H1 (cell line): ENCODE results near the gene ANGPTL2. TPM values are rescaled to one million over a fixed set of nuclear protein-coding genes. Genes with fewer than 3 reads are reported as not detected.

Experiments
- CTCF ChIA-PET: fragments of 300-600 bp; sonication (Branson Sonifier 250); formaldehyde crosslinking; loops from one replicate; lab custom pipeline; 2021; ENCODE audit not compliant: partially characterized antibody; lab: Charles Lee
- POLR2A ChIA-PET: fragments of 300-600 bp; sonication (Branson Sonifier 250); formaldehyde crosslinking; loops from one replicate; lab custom pipeline; 2021; ENCODE audit warnings: inconsistent platforms; ENCODE audit not compliant: partially characterized antibody; lab: Charles Lee
- DNase-seq, 2 experiments: peaks; one replicate each; pipeline versions ENCODE4 v3.0.0 to v3.0.0-alpha.2; 2010 to 2022; ENCODE audit warnings: low spot score in 2 of 2, low read depth in 1 of 2, mixed read lengths in 1 of 2
- FAIRE-seq: peaks from 2 replicates; lab custom pipeline; 2011; peaks lifted over from hg19 to GRCh38; lab: Jason Lieb, UNC
- H2AFZ ChIP-seq: 2 replicates; pipeline ENCODE4 v1.8.1; 2012; ENCODE audit warnings: low read length, inconsistent platforms
- H2AK5ac ChIP-seq: 2 replicates; pipeline ENCODE4 v1.6.1; 2013; ENCODE audit warnings: low read depth, low read length
- H2BK120ac ChIP-seq: replicated peaks from 2 replicates; pipeline ENCODE3; 2013; ENCODE audit warnings: low read depth, low read length, inconsistent platforms
- H2BK12ac ChIP-seq: 2 replicates; pipeline ENCODE4 v1.6.1; 2013; ENCODE audit warnings: low read depth, low read length
- H2BK15ac ChIP-seq: 2 replicates; pipeline ENCODE4 v1.6.1; 2013; ENCODE audit warnings: low read length
- H2BK20ac ChIP-seq: 2 replicates; pipeline ENCODE4 v1.6.1; 2013; ENCODE audit warnings: low read length
- H2BK5ac ChIP-seq: 2 replicates; pipeline ENCODE4 v1.6.1; 2013; ENCODE audit warnings: low read depth, low read length
- H3K14ac ChIP-seq: 2 replicates; pipeline ENCODE4 v1.6.1; 2013; ENCODE audit warnings: inconsistent platforms; ENCODE audit not compliant: insufficient read length
- H3K18ac ChIP-seq: 2 replicates; pipeline ENCODE4 v1.6.1; 2013; ENCODE audit warnings: low read length; ENCODE audit errors: extremely low read depth
- H3K23ac ChIP-seq: 2 replicates; pipeline ENCODE4 v1.6.1; 2013; ENCODE audit warnings: inconsistent platforms; ENCODE audit not compliant: insufficient read length
- H3K23me2 ChIP-seq: 2 replicates; pipeline ENCODE4 v1.6.1; 2013; ENCODE audit warnings: low read depth, low read length
- H3K27ac ChIP-seq: 2 replicates; pipeline ENCODE4 v1.6.1; 2011; ENCODE audit warnings: low read depth, low read length, inconsistent platforms
- H3K27me3 ChIP-seq, 4 experiments: replicated peaks in 1 of 4; 1 replicate in 1 of 4; 2 replicates in 3 of 4; pipeline versions ENCODE4 v1.6.1 to v1.8.1; 2011 to 2013; ENCODE audit warnings: low read length in 3 of 4, mild to moderate bottlenecking in 3 of 4, inconsistent platforms in 2 of 4, mixed read lengths in 2 of 4, moderate library complexity in 1 of 4; ENCODE audit not compliant: control insufficient read depth in 3 of 4, insufficient read depth in 3 of 4; ENCODE audit errors: extremely low read depth in 1 of 4
- H3K36me3 ChIP-seq, 4 experiments: 2 replicates each; pipeline versions ENCODE4 v1.6.1 to v1.8.1; 2011 to 2013; ENCODE audit warnings: mild to moderate bottlenecking in 4 of 4, low read length in 3 of 4, moderate library complexity in 2 of 4, control low read depth in 1 of 4, inconsistent platforms in 1 of 4; ENCODE audit not compliant: insufficient read depth in 4 of 4, control insufficient read depth in 2 of 4
- H3K4ac ChIP-seq: replicated peaks from 2 replicates; pipeline ENCODE3; 2013; ENCODE audit warnings: low read length, low read depth, mixed read lengths, inconsistent platforms; ENCODE audit not compliant: insufficient read length
- H3K4me1 ChIP-seq, 4 experiments: replicated peaks in 1 of 4; 1 replicate in 1 of 4; 2 replicates in 3 of 4; pipeline versions ENCODE4 v1.6.1 to v1.8.1; 2011 to 2013; ENCODE audit warnings: low read length in 3 of 4, inconsistent platforms in 2 of 4, mixed read lengths in 1 of 4; ENCODE audit not compliant: insufficient read depth in 4 of 4, control insufficient read depth in 3 of 4
- H3K4me2 ChIP-seq, 2 experiments: 2 replicates each; pipeline versions ENCODE4 v1.6.1 to v1.8.1; 2011 to 2013; ENCODE audit warnings: low read depth in 2 of 2, low read length in 2 of 2, control low read depth in 1 of 2, inconsistent platforms in 1 of 2, mild to moderate bottlenecking in 1 of 2; ENCODE audit not compliant: insufficient read depth in 1 of 2
- H3K4me3 ChIP-seq, 4 experiments: fragments of 200-600, 300-600 bp in 1 of 4; sonication (generic), shearing (Covaris generic), sonication (Bioruptor Twin) in 1 of 4; 2 replicates each; pipeline versions ENCODE4 v1.5.1 to v1.8.1; 2011 to 2016; ENCODE audit warnings: low read length in 4 of 4, low read depth in 3 of 4, control low read depth in 2 of 4, inconsistent platforms in 2 of 4, mild to moderate bottlenecking in 2 of 4, mixed read lengths in 1 of 4, moderate library complexity in 1 of 4; ENCODE audit not compliant: insufficient read depth in 2 of 4; ENCODE audit errors: extremely low read depth in 1 of 4
- H3K56ac ChIP-seq: replicated peaks from 2 replicates; pipeline ENCODE3; 2013; ENCODE audit warnings: low read depth, mild to moderate bottlenecking, mixed read lengths, low read length, inconsistent platforms; ENCODE audit not compliant: insufficient read length
- H3K79me1 ChIP-seq: 2 replicates; pipeline ENCODE4 v1.6.1; 2013; ENCODE audit warnings: low read depth, low read length, control low read depth
- H3K79me2 ChIP-seq, 2 experiments: 2 replicates each; pipeline versions ENCODE4 v1.6.1 to v1.8.1; 2012 to 2013; ENCODE audit warnings: low read length in 2 of 2, mild to moderate bottlenecking in 2 of 2, inconsistent platforms in 1 of 2; ENCODE audit not compliant: insufficient read depth in 2 of 2, control insufficient read depth in 1 of 2
- H3K9ac ChIP-seq, 4 experiments: replicated peaks in 1 of 4; 1 replicate in 1 of 4; 2 replicates in 3 of 4; pipeline versions ENCODE4 v1.6.1 to v1.8.1; 2011 to 2013; ENCODE audit warnings: low read depth in 3 of 4, low read length in 3 of 4, control low read depth in 2 of 4, mild to moderate bottlenecking in 2 of 4, moderate library complexity in 2 of 4, inconsistent platforms in 1 of 4; ENCODE audit errors: extremely low read depth in 1 of 4
- H3K9me3 ChIP-seq, 2 experiments: 2 replicates each; pipeline versions ENCODE4 v1.6.1 to v1.8.1; 2012 to 2013; ENCODE audit warnings: mild to moderate bottlenecking in 2 of 2, moderate library complexity in 2 of 2, control low read depth in 1 of 2, inconsistent platforms in 1 of 2, low read depth in 1 of 2, low read length in 1 of 2, mixed read lengths in 1 of 2; ENCODE audit not compliant: insufficient read depth in 2 of 2
- H4K20me1 ChIP-seq, 2 experiments: replicated peaks in 1 of 2; 2 replicates each; pipeline versions ENCODE3 to v1.8.1; 2011 to 2013; ENCODE audit warnings: inconsistent platforms in 2 of 2, low read length in 2 of 2, mild to moderate bottlenecking in 1 of 2; ENCODE audit not compliant: insufficient read depth in 2 of 2, control insufficient read depth in 1 of 2
- H4K5ac ChIP-seq: 2 replicates; pipeline ENCODE4 v1.6.1; 2013; ENCODE audit warnings: low read length, low read depth, mixed read lengths, inconsistent platforms; ENCODE audit not compliant: insufficient read length
- H4K8ac ChIP-seq: 2 replicates; pipeline ENCODE4 v1.8.0; 2013; ENCODE audit warnings: mild to moderate bottlenecking, moderate library complexity, low read length, inconsistent platforms; ENCODE audit not compliant: insufficient read depth; ENCODE audit errors: extremely low read depth
- H4K91ac ChIP-seq: replicated peaks from 2 replicates; pipeline ENCODE3; 2013; ENCODE audit warnings: low read length, mixed read lengths, inconsistent platforms; ENCODE audit not compliant: insufficient read length
- KDM1A ChIP-seq: fragments of 200-600, 300-600 bp; sonication (generic); IDR thresholded peaks from 2 replicates; pipeline ENCODE4 v1.7.1; 2016; ENCODE audit warnings: mild to moderate bottlenecking, low read length, borderline replicate concordance
- POLR2AphosphoS5 ChIP-seq: IDR thresholded peaks from 2 replicates; pipeline ENCODE4 v1.6.1; 2011; ENCODE audit warnings: low read depth, low read length
- SP2 ChIP-seq: IDR thresholded peaks from 2 replicates; pipeline ENCODE4 v1.6.1; 2012; ENCODE audit warnings: mild to moderate bottlenecking, low read length, inconsistent platforms
- TAF7 ChIP-seq: optimal IDR thresholded peaks from 2 replicates; pipeline ENCODE3; 2011; ENCODE audit warnings: low read depth, mild to moderate bottlenecking, inconsistent platforms, low read length, moderate library complexity, borderline replicate concordance
- whole genome bisulfite sequencing, 2 experiments: shearing (Covaris generic) in 1 of 2; methylation state at CpG; one replicate each; pipeline versions ENCODE4 v1.1.6 to v1.1.7; 2013 to 2015; ENCODE audit warnings: low lambda C conversion rate in 2 of 2, mixed read lengths in 2 of 2, inconsistent platforms in 1 of 2, low coverage in 1 of 2, missing lambda C conversion rate in 1 of 2; ENCODE audit not compliant: insufficient replicate concordance in 2 of 2, insufficient coverage in 1 of 2, insufficient read length in 1 of 2; ENCODE audit errors: extremely low coverage in 1 of 2, missing lambda C conversion rate in 1 of 2; 5-methylcytosine and 5-hydroxymethylcytosine counted together
- polyA plus RNA-seq, 7 experiments: library from polyadenylated mRNA; depleted of rRNA in 3 of 7; stranded (reverse) in 5 of 7; unstranded in 2 of 7; fragments of >200 nt in 5 of 7; fragments of 200-250 nt in 2 of 7; gene quantifications; 1 replicate in 5 of 7; 2 replicates in 1 of 7; 4 replicates in 1 of 7; pipeline versions ENCODE4 v1.2.1 to v1.2.3, GENCODE V29; 2011 to 2013; ENCODE audit warnings: missing spikeins in 2 of 7, mixed read lengths in 2 of 7
- total RNA-seq: library from RNA; stranded (reverse); fragmentation: NEBNext Ultra II Directional; extraction: Animal tissue kit (Norgen Biotek cat#: 25700); gene quantifications from 2 replicates; pipeline ENCODE4 v1.2.1, GENCODE V29; 2021

ANGPTL2 gene
- total and polyA plus RNA-seq, 2 of the 8 experiments (the other 6 are each of a cell fraction or from before 2014, with no cell fraction given): 9.0 to 10.6 TPM

- ChIA-PET POLR2A (no interaction called here), CTCF (interaction anchor here (0.6 to 1.3 kb wide), 6 partner anchors 11 to 141 kb away, joined by 3 to 4 read pairs (median 3); no protein-coding TSS in a partner anchor)
- Histone ChIP-seq H4K20me1 (peaks cover 0 to 7% of the 10 kb centered on the region in 2 experiments), H4K91ac (no peak overlapping the region), H3K14ac (no peak overlapping the region), H3K4me2 (no peak overlapping the region), H2BK15ac (no peak overlapping the region), H3K79me2 (no peaks in the 10 kb centered on the region), H3K27ac (no peak overlapping the region), H3K9ac (no peak overlapping the region), H4K5ac (no peak overlapping the region), H4K8ac (no peak overlapping the region), H3K23ac (no peak overlapping the region), H3K4ac (no peak overlapping the region), H3K9me3 (no peaks in the 10 kb centered on the region), H3K79me1 (no peaks in the 10 kb centered on the region; the same call in 1 of the 2 replicates), H3K36me3 (no peaks in the 10 kb centered on the region), H3K4me1 (peaks cover 0 to 1% (median under 1%) of the 10 kb centered on the region in 4 experiments; a peak in 4 of 7 replicates), H2BK20ac (no peak overlapping the region), H2BK12ac (no peak overlapping the region), H2AFZ (no peak overlapping the region), H3K56ac (no peak overlapping the region), H2BK5ac (no peak overlapping the region), H2BK120ac (no peak overlapping the region), H3K4me3 (no peak overlapping the region), H3K23me2 (no peaks in the 10 kb centered on the region), H2AK5ac (no peak overlapping the region), H3K27me3 (no peaks in the 10 kb centered on the region), H3K18ac (no peak overlapping the region)
- WGBS, 2 experiments: 86% methylated on average over 7 of the region's 7 CpGs; no CpG with 5 or more reads in 1 of the 2 experiments
- DNase-seq: no peak
- no peak for TF ChIP-seq TAF7
- no peak for TF ChIP-seq KDM1A
- TF ChIP-seq SP2: no peak
- TF ChIP-seq POLR2AphosphoS5: no peak
- no peak for FAIRE-seq
Measured at GRCh38 chr9:127105805-127106465, 16.5 kb downstream of the ANGPTL2 start.
